ENCODE data around the gene XRCC1. TPM values are rescaled to one million over a fixed set of nuclear protein-coding genes. Genes with fewer than 3 reads are reported as not detected.
A peak's percentile ranks its signal among the peaks of the same experiment; 100 is the strongest.

XRCC1 gene
- total and polyA plus RNA-seq, 9 of the 15 experiments (the other 6 are each of a cell fraction or from before 2014, with no cell fraction given) = 1.5 to 36.9 (median 24.9) TPM

DNA sequence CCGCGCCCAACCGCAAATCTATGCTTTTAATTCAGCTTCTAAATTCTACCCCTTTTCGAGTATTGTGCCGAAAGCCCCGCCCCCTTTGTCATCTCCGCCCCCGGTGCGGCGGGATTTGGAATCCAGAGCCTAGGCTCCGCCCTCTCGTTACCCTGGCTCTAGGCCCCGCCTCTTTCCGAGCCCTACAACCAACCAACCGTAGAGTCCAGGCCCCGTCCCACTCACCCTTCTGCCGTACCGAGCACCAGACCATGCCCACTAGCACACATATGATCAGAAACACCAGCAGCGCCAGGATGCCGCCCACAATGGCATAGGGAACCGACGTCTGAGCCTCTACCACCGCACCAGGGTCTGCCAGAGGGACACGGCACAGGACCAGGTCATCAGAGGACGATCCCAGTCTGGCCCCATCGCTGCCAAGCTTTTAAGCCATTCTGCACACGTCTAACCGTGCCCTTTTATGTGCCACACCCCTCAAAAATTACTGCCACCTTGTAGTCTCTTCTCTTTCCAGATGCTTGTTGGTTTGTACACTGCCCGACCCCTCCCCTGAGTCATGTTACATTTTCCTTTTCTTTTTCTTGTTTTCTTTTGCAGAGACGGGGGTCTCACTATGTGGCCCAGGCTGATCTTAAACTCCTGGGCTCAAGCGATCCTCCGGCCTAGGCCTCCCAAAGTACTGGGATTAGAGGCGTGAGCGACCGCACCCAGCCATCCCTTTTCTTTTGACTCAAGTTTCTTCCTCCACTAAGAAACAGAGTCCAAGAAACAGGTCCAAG lies 48.8 kb upstream of the XRCC1 start (continued):
- TF ChIP-seq, protein P1, sequence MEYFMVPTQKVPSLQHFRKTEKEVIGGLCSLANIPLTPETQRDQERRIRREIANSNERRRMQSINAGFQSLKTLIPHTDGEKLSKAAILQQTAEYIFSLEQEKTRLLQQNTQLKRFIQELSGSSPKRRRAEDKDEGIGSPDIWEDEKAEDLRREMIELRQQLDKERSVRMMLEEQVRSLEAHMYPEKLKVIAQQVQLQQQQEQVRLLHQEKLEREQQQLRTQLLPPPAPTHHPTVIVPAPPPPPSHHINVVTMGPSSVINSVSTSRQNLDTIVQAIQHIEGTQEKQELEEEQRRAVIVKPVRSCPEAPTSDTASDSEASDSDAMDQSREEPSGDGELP (CRISPR knock-in tag; IDR thresholded peaks at IDR 0.05; ENCODE audit: borderline replicate concordance) = peak; percentile 36; the same call in 1 of the 2 replicates
- peak; percentile 57 for TF ChIP-seq POLR2G (IDR thresholded peaks at IDR 0.05; ENCODE audit: low read depth, low read length)
- TF ChIP-seq CEBPB (tag; IDR thresholded peaks at IDR 0.05) = no peak
- no peak for TF ChIP-seq YBX1 (IDR thresholded peaks at IDR 0.05)
- TF ChIP-seq TEAD1 (CRISPR knock-in tag; IDR thresholded peaks at IDR 0.05) = no peak
- no peak for TF ChIP-seq MCM5 (IDR thresholded peaks at IDR 0.05; ENCODE audit: low read depth)

DNA sequence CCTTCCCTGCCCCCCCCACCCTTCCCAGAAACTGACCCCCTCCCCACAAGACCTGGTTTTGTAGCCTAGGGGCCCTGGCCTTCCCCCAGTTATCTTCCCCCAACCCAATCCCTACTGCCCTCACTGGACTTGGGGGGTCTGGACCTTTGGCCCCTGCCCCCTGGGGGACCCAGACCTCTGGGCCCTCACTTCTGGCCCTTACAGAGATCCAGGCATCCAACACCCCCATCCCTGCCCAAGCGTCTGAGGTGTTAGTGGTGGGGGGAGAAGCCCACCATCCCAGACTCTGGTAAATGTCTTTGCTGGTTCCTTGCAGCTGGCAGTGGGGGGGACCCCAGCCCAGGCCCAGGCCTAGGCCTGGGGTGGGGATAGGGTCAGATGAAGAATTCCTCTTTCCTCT lies 47.6 kb upstream of the XRCC1 start:
- FAIRE-seq (no peak), ATAC-seq (no peak), DNase-seq (ENCODE audit: extremely low read depth in 1 of 4, low spot score in 3 of 4) (no peak)
- no peaks in the 10 kb centered on the region for H3K27me3 ChIP-seq (ENCODE audit: control insufficient read depth in 2 of 2, insufficient read depth in 2 of 2, low read length in 2 of 2)
- H3K4me2 ChIP-seq (ENCODE audit: insufficient read depth, low read length) = no peak overlapping the region; the same call in 1 of the 2 replicates
- peaks cover 2% of the 10 kb centered on the region for H3K9me1 ChIP-seq (ENCODE audit: control insufficient read depth, insufficient read depth, low read length)
- peaks cover 46 to 73% of the 10 kb centered on the region in 2 experiments for H3K4me1 ChIP-seq (replicated peaks in 1 of 2; ENCODE audit: control insufficient read depth in 2 of 2, insufficient read depth in 2 of 2, low read length in 2 of 2)
- WGBS (ENCODE audit: insufficient coverage, low coverage, missing lambda C conversion rate) = 100% methylated on average over 1 of the region's 1 CpG
- peak; percentile 53; the same call in 1 of the 2 replicates for TF ChIP-seq ZBTB7A (IDR thresholded peaks at IDR 0.05; ENCODE audit: borderline replicate concordance, control insufficient read depth, low read depth, low read length)
- no peak for TF ChIP-seq HCFC1 (IDR thresholded peaks at IDR 0.05; ENCODE audit: low read depth, low read length)
- TF ChIP-seq, protein P2, sequence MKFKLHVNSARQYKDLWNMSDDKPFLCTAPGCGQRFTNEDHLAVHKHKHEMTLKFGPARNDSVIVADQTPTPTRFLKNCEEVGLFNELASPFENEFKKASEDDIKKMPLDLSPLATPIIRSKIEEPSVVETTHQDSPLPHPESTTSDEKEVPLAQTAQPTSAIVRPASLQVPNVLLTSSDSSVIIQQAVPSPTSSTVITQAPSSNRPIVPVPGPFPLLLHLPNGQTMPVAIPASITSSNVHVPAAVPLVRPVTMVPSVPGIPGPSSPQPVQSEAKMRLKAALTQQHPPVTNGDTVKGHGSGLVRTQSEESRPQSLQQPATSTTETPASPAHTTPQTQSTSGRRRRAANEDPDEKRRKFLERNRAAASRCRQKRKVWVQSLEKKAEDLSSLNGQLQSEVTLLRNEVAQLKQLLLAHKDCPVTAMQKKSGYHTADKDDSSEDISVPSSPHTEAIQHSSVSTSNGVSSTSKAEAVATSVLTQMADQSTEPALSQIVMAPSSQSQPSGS (CRISPR knock-in tag; IDR thresholded peaks at IDR 0.05) = no peak
- peak overlapping the region; percentile 31; the same call in 2 of the 3 replicates for H3K27ac ChIP-seq (ENCODE audit: extremely low read depth, low read depth, low read length)
- ChIA-PET POLR2A (no interaction called here), CTCF (ENCODE audit: low intra/inter-chr PET ratio) (no interaction called here)
- H3K4me3 ChIP-seq = no peak overlapping the region
- 0 out of 4 replicates have a peak overlapping the region, but pooled peaks of 1 of the 2 experiments have one; percentile 43 for H3K9ac ChIP-seq (ENCODE audit: insufficient read depth in 1 of 2, low read depth in 2 of 2, low read length in 2 of 2)
- peaks cover 26% of the 10 kb centered on the region for H3K79me2 ChIP-seq (ENCODE audit: control insufficient read depth, insufficient read depth, low read length)
- H3K9me3 ChIP-seq (replicated peaks; ENCODE audit: control insufficient read depth, insufficient read depth, low read depth, low read length) = no peaks in the 10 kb centered on the region
- H2AFZ ChIP-seq (ENCODE audit: low read depth, low read length) = no peak overlapping the region
- H3K36me3 ChIP-seq (ENCODE audit: control insufficient read depth, insufficient read depth, low read length) = peaks cover 2% of the 10 kb centered on the region; the same call in 2 of the 3 replicates
- intact Hi-C loops (cut with micrococcal nuclease) (loop anchor here (10.0 kb wide), 2 partner anchors 68 to 178 kb away; no protein-coding TSS in a partner anchor), in situ Hi-C loops (cut with MboI) (no loop called here)
- no peaks in the 10 kb centered on the region for H4K20me1 ChIP-seq (replicated peaks; ENCODE audit: control insufficient read depth, insufficient read depth, low read length)
- BruUV-seq (replicated peaks) = no TSS peak
